Memory B cell (primary cell): Measurements from ENCODE around the gene MAS1L.

Experiments
- ATAC-seq: fragments of 150-1000 bp; cut with Tn5 transposase; 2 replicates; pipeline ENCODE4 v1.10.0; 2021; ENCODE audit warnings: low read depth, mild to moderate bottlenecking, moderate library complexity
- DNase-seq, 2 donors: peaks; one replicate each; pipeline ENCODE4 v3.0.0; 2022; ENCODE audit warnings: low spot score in 2 of 2
- H3K27ac Mint-ChIP-seq: one replicate; pipeline ENCODE4 v1.8.0; 2022; ENCODE audit warnings: mild to moderate bottlenecking, moderate library complexity, mixed read lengths
- H3K27me3 Mint-ChIP-seq: one replicate; pipeline ENCODE4 v1.8.0; 2022; ENCODE audit warnings: mixed read lengths
- H3K36me3 Mint-ChIP-seq: one replicate; pipeline ENCODE4 v1.8.0; 2022; ENCODE audit warnings: mild to moderate bottlenecking, mixed read lengths
- H3K4me1 Mint-ChIP-seq: one replicate; pipeline ENCODE4 v1.8.0; 2022; ENCODE audit warnings: mixed read lengths
- H3K4me3 Mint-ChIP-seq: one replicate; pipeline ENCODE4 v1.8.0; 2022; ENCODE audit warnings: mild to moderate bottlenecking, moderate library complexity, mixed read lengths
- H3K9me3 Mint-ChIP-seq: one replicate; pipeline ENCODE4 v1.8.0; 2022; ENCODE audit warnings: mixed read lengths

Gene MAS1L, protein sequence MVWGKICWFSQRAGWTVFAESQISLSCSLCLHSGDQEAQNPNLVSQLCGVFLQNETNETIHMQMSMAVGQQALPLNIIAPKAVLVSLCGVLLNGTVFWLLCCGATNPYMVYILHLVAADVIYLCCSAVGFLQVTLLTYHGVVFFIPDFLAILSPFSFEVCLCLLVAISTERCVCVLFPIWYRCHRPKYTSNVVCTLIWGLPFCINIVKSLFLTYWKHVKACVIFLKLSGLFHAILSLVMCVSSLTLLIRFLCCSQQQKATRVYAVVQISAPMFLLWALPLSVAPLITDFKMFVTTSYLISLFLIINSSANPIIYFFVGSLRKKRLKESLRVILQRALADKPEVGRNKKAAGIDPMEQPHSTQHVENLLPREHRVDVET

DNA sequence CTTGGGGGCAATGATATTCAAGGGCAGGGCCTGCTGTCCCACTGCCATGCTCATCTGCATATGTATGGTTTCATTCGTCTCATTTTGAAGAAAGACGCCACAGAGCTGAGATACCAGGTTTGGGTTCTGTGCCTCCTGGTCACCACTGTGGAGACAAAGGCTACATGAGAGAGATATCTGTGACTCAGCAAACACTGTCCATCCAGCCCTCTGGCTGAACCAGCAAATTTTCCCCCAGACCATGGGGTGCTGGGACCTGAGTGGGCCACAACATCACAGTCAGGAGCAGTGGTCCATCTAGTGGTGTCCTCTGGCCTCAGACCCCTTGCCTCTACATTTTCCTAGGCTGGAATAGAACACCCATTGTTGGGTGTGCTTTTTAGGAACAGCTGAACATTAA lies at the start of gene MAS1L:
MAS1L (minus strand) TSS at position 297 of the 400 bp plus-strand sequence; CDS start at position 243, 54 bp downstream.
- Mint-ChIP-seq H3K4me1 (no peaks in the 10 kb centered on the region), H3K27me3 (peaks cover 6% of the 10 kb centered on the region), H3K36me3 (no peaks in the 10 kb centered on the region), H3K9me3 (no peaks in the 10 kb centered on the region), H3K27ac (no peak within 1 kb of the TSS), H3K4me3 (no peak within 1 kb of the TSS)
- no peak for ATAC-seq
- DNase-seq = no peak

DNA sequence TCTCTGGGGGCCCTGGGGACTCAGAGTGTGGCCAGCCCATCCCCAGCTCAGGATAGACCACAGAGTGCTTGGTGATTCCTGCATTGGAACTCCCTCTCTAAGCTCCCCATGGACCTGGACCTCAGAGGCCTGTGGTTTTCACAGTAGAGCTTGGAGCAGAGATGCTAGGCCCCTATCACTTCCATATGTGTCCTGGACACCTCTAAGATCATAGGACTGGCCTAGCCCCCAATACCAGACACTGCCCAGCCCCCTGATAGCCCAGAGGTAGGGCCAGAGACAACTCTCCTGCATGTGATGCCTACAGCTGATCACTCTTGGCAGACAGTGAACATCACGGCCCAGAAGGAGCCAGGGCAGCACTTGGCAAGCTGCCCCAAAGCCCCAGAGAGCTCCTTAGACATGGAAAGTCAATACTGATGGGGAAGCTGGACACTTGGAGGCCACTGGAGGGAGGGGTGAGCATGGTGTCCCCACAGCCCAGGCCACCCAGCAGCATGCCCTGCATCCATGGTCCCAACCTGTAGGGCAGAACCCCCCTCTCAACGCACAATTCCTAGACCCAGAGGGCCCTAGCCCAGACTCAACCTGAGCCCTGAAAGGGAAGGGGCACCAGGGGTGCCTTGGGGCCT lies 44.7 kb upstream of the MAS1L start:
- no peak for ATAC-seq
- Mint-ChIP-seq H3K27ac (no peak overlapping the region), H3K36me3 (no peaks in the 10 kb centered on the region), H3K4me3 (no peak overlapping the region), H3K27me3 (peaks cover 6% of the 10 kb centered on the region), H3K9me3 (no peaks in the 10 kb centered on the region), H3K4me1 (no peaks in the 10 kb centered on the region)
- no peak for DNase-seq

DNA sequence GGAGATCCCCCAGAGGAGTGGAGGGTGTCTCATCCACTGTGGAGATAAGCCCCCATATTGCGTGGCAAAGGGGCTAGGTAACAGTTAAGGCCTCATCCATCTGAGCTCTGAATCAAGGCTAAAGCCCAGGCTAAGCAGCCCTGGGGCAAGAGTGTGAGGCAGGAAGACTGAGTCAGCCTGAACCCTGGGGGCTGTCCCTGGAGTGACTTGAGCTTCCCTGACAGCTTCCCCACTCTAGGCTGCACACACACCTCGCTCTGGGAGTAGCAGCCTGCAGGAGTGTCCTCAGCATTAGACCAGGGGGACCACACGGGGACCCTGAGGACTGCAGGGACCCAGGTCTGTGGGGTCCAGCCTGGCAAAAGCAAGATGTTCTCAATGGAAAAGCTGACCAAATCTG lies 43.9 kb upstream of the MAS1L start:
- H3K9me3 Mint-ChIP-seq = no peaks in the 10 kb centered on the region
- no peak for DNase-seq
- H3K27ac Mint-ChIP-seq = no peak overlapping the region
- ATAC-seq = no peak
- H3K27me3 Mint-ChIP-seq = peaks cover 5% of the 10 kb centered on the region
- H3K4me1 Mint-ChIP-seq = no peaks in the 10 kb centered on the region
- no peak overlapping the region for H3K4me3 Mint-ChIP-seq
- no peaks in the 10 kb centered on the region for H3K36me3 Mint-ChIP-seq

DNA sequence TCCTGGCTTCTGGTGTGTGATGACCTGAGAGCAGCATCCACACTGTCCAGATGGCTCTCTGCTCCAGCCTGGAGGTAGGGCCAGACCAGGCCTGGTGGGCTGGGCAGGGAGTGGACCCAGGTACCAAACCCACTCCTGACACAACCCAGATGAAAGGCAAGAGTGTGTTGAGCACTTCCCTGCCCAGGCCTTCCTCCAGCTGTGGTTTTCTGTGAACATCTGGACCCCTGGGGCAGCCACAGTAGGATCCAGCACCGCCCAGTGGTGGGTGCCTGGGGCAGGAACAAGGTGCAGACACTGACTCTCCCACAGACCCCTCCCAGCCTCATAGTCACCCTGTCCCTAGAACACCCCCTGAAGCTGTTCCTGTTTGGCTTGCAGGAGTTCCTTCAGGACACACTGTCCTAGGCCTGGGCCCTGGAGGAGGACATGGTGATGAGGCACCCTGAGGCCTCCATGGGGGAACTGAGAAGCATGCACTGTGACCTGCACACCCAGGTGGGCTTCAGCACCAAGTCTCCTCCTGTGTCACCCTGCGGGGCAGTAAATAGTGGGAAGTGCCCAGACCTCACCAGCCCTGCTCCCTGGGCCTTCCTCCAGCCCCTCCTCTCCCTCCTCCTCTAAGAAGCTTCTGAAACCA lies 43.0 kb upstream of the MAS1L start:
- no peaks in the 10 kb centered on the region for H3K4me1 Mint-ChIP-seq
- no peak for DNase-seq
- peaks cover 5% of the 10 kb centered on the region for H3K27me3 Mint-ChIP-seq
- H3K27ac Mint-ChIP-seq = no peak overlapping the region
- H3K4me3 Mint-ChIP-seq = no peak overlapping the region
- ATAC-seq = no peak
- no peaks in the 10 kb centered on the region for H3K9me3 Mint-ChIP-seq
- no peaks in the 10 kb centered on the region for H3K36me3 Mint-ChIP-seq

DNA sequence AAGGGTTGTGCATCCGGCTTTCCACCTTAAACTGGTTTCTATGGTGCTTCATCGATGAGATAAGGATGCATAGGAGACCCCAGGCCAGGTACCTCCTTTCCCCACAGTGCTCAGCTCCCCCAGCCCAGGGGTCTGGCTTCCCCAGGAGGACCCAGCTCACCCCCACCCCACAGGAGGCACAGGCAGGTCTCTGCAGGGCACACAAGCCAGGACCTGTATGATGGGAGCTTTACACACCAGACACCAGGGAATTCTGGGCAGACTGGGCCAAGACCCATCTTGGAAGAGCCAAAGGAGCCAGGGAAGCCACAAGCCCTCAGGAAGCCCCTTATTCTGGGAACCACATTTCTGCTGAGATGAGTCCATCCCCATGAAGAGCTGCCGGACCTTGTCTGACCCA lies 42.2 kb upstream of the MAS1L start:
- Mint-ChIP-seq H3K36me3 (no peaks in the 10 kb centered on the region), H3K27ac (no peak overlapping the region), H3K4me3 (no peak overlapping the region), H3K4me1 (no peaks in the 10 kb centered on the region), H3K9me3 (no peaks in the 10 kb centered on the region), H3K27me3 (peaks cover 3% of the 10 kb centered on the region)
- ATAC-seq = no peak
- no peak for DNase-seq

DNA sequence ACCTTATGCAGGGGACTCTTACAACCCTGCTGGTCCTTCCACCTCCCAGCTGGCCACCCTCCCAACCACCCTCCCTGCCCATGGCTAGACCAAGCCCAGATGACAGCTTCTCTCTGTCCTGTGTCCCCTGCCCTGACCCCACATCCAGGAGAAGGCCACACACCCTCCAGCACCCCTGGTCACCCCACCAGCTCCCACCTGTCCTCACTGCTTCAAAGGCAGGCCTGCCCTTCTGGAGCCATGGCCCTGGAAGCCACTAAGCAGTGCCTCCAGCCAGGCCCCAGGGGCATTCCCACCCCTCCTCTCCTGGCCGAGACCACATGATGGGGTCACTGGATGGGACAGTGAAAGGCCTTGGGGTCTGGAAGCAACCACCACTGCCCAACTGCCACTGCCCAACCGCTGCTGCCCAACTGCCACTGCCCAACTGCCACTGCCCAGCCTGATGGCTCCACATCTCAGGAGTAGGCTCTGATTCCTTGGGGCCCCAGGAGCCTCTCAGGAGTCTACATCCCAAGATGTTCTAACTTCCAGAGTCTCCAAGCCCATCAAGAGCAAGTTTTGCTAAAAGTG lies 41.3 kb upstream of the MAS1L start:
- H3K9me3 Mint-ChIP-seq = no peaks in the 10 kb centered on the region
- no peak overlapping the region for H3K27ac Mint-ChIP-seq
- H3K36me3 Mint-ChIP-seq = no peaks in the 10 kb centered on the region
- no peak for ATAC-seq
- DNase-seq = no peak
- H3K27me3 Mint-ChIP-seq = peaks cover 5% of the 10 kb centered on the region
- no peak overlapping the region for H3K4me3 Mint-ChIP-seq
- H3K4me1 Mint-ChIP-seq = no peaks in the 10 kb centered on the region

DNA sequence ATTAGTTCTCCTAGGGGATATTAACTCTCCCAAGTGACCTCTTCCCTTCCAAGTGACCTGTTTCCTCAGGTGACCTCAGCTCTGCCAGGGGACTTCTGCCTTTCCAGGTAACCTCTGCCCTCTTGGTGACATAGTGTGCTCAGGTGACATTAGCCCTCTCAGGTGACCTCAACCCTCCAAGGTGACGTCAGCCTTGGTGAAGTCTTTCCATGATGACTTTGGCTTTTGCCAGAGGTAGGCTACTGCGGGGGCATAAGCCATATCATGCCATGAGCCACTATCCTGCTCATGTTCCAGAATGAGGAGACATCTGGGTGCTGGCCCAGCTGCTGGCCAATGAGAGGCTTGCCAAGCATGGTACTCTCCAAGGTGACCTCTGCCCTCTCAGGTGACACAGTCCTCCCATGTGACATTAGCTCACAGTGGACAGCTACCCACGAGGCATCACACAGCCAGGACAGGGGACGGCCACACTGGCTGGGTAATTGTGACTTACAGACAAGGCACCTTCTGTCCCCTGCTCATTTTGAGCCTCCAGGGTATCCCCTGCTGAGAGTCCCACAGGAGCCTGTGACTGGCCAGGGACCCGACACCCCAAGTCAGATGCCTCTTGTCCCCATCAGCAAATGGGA lies 40.7 kb upstream of the MAS1L start:
- ATAC-seq = no peak
- no peaks in the 10 kb centered on the region for H3K4me1 Mint-ChIP-seq

DNA sequence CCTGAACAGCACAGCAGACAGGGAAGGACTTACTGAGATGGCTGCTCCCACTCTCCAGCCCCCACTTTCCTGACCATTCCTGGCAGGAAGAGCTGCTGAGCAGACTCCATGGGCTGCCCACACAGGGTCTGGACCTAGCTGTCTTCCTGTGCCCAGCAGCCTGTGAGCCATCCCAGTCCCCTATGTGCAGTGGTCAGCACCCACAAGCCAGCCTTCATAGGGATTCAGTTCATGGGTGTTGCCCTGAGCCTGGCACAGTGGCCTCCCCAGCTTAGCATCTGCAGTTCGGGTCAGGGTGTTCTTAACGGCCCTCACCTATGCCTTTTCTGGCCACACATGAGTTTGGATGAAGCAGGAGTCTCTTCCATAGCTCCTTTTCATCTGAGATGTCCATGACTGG lies 39.8 kb upstream of the MAS1L start:
- no peak overlapping the region for H3K4me3 Mint-ChIP-seq
- no peaks in the 10 kb centered on the region for H3K36me3 Mint-ChIP-seq
- peaks cover 5% of the 10 kb centered on the region for H3K27me3 Mint-ChIP-seq
- ATAC-seq (no peak), DNase-seq (no peak)
- H3K4me1 Mint-ChIP-seq = no peaks in the 10 kb centered on the region
- H3K9me3 Mint-ChIP-seq = peaks cover 1% of the 10 kb centered on the region
- H3K27ac Mint-ChIP-seq = no peak overlapping the region

More for the DNA sequence above, 40.7 kb upstream of the MAS1L start:
- Mint-ChIP-seq H3K9me3 (no peaks in the 10 kb centered on the region), H3K27ac (no peak overlapping the region), H3K36me3 (no peaks in the 10 kb centered on the region), H3K27me3 (peaks cover 5% of the 10 kb centered on the region), H3K4me3 (no peak overlapping the region)
- DNase-seq = no peak

DNA sequence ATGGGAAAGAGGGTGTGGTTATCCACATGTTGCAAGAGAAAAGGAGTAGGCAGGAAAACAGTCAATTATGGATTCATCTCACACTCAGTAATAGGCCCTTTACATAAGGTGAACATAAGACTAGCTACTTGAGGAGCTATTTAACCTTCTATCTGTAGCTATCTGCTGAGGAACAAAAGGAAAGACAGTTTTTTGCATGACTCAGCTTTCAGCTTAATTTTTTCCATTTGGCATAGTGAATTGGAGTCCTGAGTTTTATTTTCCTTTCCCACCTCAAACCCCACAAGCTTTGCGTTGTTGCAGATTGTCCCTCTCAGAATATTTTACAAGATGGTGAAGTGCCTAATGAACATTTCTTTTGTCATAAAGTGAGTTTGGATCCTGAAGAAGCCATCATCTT lies 39.4 kb upstream of the MAS1L start:
- H3K27ac Mint-ChIP-seq = no peak overlapping the region
- ATAC-seq (no peak), DNase-seq (no peak)
- H3K4me1 Mint-ChIP-seq = no peaks in the 10 kb centered on the region
- H3K9me3 Mint-ChIP-seq = peaks cover 1% of the 10 kb centered on the region
- peaks cover 5% of the 10 kb centered on the region for H3K27me3 Mint-ChIP-seq
- H3K4me3 Mint-ChIP-seq = no peak overlapping the region
- H3K36me3 Mint-ChIP-seq = no peaks in the 10 kb centered on the region

DNA sequence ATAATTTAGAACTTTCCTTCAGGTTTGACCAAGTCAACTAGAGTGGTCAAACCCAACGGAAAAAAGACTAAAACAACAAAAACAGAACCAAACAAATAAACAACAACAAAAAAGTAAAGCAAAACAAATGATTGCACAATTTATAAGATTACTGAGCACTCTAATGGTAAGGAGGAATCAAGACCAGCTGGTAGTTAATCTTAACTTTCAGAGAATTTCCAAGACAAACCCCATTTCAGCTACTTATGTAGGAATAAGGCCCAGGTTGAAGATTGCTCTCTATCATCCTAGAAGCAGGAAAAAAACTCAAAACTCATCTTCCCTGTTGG lies 37.5 kb upstream of the MAS1L start:
- no peak overlapping the region for H3K27ac Mint-ChIP-seq
- peaks cover 9% of the 10 kb centered on the region for H3K27me3 Mint-ChIP-seq
- DNase-seq (no peak), ATAC-seq (no peak)
- no peaks in the 10 kb centered on the region for H3K4me1 Mint-ChIP-seq
- H3K36me3 Mint-ChIP-seq = no peaks in the 10 kb centered on the region
- no peak overlapping the region for H3K4me3 Mint-ChIP-seq
- peaks cover 1% of the 10 kb centered on the region for H3K9me3 Mint-ChIP-seq

DNA sequence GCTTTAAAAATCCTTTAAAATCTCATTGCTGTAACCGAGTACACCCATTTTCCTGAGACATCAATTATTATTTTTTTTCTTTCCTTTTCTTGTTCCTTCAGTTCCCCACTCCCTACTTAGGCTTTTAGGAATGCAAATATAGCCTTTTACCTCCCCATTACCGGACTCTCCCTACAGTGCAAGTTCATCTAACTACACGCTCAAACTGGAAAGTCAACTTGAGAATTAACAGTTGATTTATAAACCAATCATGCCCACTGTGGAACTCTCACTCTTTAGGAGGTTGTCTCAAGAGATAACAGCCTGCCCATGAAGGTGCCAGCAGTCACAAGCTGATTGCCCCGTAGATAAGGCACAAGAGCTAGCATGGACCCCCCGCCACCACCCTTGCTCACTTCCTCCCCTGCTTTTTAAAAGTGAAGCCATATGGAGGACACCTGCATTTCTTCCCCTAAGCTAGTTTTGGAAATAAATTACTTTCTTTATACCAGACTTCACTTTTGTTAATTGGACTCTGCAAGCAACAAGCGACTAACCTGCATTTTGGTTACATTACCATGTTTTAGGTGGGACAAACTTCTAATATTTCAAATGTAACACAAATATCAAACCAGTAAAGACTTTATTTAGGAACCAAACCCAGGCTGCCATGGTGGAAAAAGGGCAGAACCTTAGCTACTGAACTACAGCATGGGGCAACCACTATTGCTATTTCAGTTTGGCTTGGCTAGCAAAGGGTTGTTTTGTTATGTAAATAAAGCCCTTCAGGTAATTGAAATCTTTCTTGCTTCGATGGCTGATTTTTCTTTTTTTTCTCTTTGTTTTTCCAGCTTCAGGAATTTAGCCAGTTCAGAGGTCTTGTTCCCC lies 36.9 kb upstream of the MAS1L start:
- Mint-ChIP-seq H3K4me1 (no peaks in the 10 kb centered on the region), H3K4me3 (no peak overlapping the region), H3K27me3 (peaks cover 9% of the 10 kb centered on the region), H3K27ac (no peak overlapping the region), H3K9me3 (peaks cover 1% of the 10 kb centered on the region), H3K36me3 (no peaks in the 10 kb centered on the region)
- DNase-seq = no peak
- ATAC-seq = no peak

DNA sequence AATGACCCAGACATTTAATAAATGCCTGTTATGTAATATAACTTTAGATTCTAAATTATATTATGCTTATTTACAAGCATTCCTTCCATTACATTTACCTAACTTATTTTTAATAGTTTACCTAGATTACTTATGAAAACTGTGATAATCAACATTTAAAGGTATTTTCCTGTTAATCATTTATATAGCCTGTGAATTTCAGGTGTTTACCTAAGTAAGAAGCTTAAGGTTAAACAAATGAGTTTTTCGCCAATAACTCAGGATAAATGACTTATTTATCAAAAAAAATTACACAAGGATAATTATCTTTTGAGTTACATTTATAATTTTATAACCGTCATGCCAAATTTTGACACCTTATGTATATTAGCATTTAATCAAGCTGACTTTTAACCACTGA lies 36.3 kb upstream of the MAS1L start:
- Mint-ChIP-seq H3K27ac (no peak overlapping the region), H3K4me3 (no peak overlapping the region), H3K9me3 (peaks cover 1% of the 10 kb centered on the region), H3K36me3 (no peaks in the 10 kb centered on the region), H3K4me1 (no peaks in the 10 kb centered on the region), H3K27me3 (peaks cover 6% of the 10 kb centered on the region)
- ATAC-seq = no peak
- no peak for DNase-seq

DNA sequence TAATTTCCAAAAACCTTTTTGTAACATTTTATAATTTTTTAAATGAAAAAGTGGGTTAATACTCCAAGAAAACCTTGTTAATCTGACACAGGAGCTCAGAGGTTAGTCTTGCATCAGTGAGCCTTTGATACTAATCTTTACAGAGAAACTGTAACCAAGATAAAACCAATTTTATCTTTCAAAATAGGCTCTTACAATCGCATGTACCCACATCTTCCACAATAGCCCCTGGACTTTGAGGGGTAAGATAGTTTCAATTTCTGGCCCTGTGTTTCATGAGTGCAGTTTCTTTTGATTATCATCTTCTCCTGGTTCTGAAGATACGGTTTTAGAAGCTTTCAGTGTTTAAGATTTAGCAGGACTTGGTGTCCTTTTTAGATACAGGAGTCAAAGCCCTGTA lies 34.5 kb upstream of the MAS1L start:
- ATAC-seq = no peak
- peaks cover 9% of the 10 kb centered on the region for H3K27me3 Mint-ChIP-seq
- peaks cover 1% of the 10 kb centered on the region for H3K9me3 Mint-ChIP-seq
- H3K36me3 Mint-ChIP-seq = no peaks in the 10 kb centered on the region
- H3K27ac Mint-ChIP-seq = no peak overlapping the region
- no peaks in the 10 kb centered on the region for H3K4me1 Mint-ChIP-seq
- no peak for DNase-seq
- H3K4me3 Mint-ChIP-seq = no peak overlapping the region
